Thoracic aorta (tissue), 2 donors: ENCODE results near the gene TFEC. TPM values are rescaled to one million over a fixed set of nuclear protein-coding genes. Genes with fewer than 3 reads are reported as not detected.

Source experiments
- ATAC-seq: fragments of 150-250 bp; one replicate; pipeline ENCODE4 v1.8.0; 2017; ENCODE audit warnings: low read depth; ENCODE audit not compliant: insufficient number of reproducible peaks, low FRiP score
- DNase-seq: peaks from one replicate; pipeline ENCODE4 v3.0.0-alpha.2; 2020; ENCODE audit warnings: low spot score
- H3K27ac ChIP-seq, 2 donors: fragments of 200-600 bp; sonication (generic); 1 replicate in 1 of 2; 2 replicates in 1 of 2; pipeline ENCODE4 v1.5.1; 2016; ENCODE audit warnings: mild to moderate bottlenecking in 2 of 2, moderate library complexity in 2 of 2
- H3K27me3 ChIP-seq: fragments of 200-600 bp; sonication (generic); replicated peaks from 2 replicates; pipeline ENCODE4 v1.6.0; 2016; ENCODE audit warnings: mild to moderate bottlenecking; ENCODE audit not compliant: insufficient read depth
- H3K36me3 ChIP-seq: fragments of 200-600 bp; sonication (generic); one replicate; pipeline ENCODE4 v1.5.1; 2016
- H3K4me1 ChIP-seq, 2 donors: fragments of 200-600 bp; sonication (generic); 1 replicate in 1 of 2; 2 replicates in 1 of 2; pipeline versions ENCODE4 v1.5.1 to v1.6.0; 2016; ENCODE audit warnings: low read depth in 2 of 2, mild to moderate bottlenecking in 1 of 2; ENCODE audit not compliant: control insufficient read depth in 1 of 2
- H3K4me3 ChIP-seq: fragments of 200-600 bp; sonication (generic); 2 replicates; pipeline ENCODE4 v1.5.1; 2016; ENCODE audit warnings: mild to moderate bottlenecking
- H3K9me3 ChIP-seq: fragments of 200-600 bp; sonication (generic); 2 replicates; pipeline ENCODE4 v1.5.1; 2016
- CTCF ChIP-seq: fragments of 200-600 bp; sonication (generic); IDR thresholded peaks from one replicate; pipeline ENCODE4 v1.5.1; 2019; ENCODE audit warnings: antibody characterized with exemption
- total RNA-seq, 2 donors: library from RNA; depleted of rRNA; stranded (reverse); fragments of >200 nt; gene quantifications; one replicate each; pipeline versions ENCODE4 v1.1.0 to v1.2.3, GENCODE V29; 2016

Gene TFEC
- total RNA-seq, 2 donors from 2014 or later = 8.4 to 8.5 TPM

- Histone ChIP-seq H3K4me1 (no peaks in the 10 kb centered on the region), H3K36me3 (no peaks in the 10 kb centered on the region), H3K27ac (no peak overlapping the region), H3K9me3 (no peaks in the 10 kb centered on the region), H3K27me3 (no peaks in the 10 kb centered on the region), H3K4me3 (no peak overlapping the region)
- TF ChIP-seq CTCF = no peak
- DNase-seq = no peak
- ATAC-seq = no peak
Measured at GRCh38 chr7:115888981-115889668, 141.4 kb downstream of the TFEC start.

- DNase-seq (no peak), ATAC-seq (no peak)
- H3K27me3 ChIP-seq = no peaks in the 10 kb centered on the region
- H3K36me3 ChIP-seq = no peaks in the 10 kb centered on the region
- no peaks in the 10 kb centered on the region for H3K4me1 ChIP-seq
- H3K27ac ChIP-seq = no peak overlapping the region
- no peak for TF ChIP-seq CTCF
- no peak overlapping the region for H3K4me3 ChIP-seq
- no peaks in the 10 kb centered on the region for H3K9me3 ChIP-seq
Measured at GRCh38 chr7:115885550-115885949, 145.0 kb downstream of the TFEC start.

Other genes with a start within 250 kb of the TFEC start
- 100 to 1,000 TPM; 186 to 215 TPM for gene TES, start 179.8 kb upstream of the TFEC start, total RNA-seq